HuH-7.5 (cell line): Measurements from ENCODE around the gene MYT1.
"Not testable (repeated sequence)": the region's sequence is repeated elsewhere in the genome, so short reads cannot be mapped to it uniquely, and the experiment has no call there.

Experiments used
- DNase-seq: peaks from one replicate; pipeline ENCODE4 v3.0.0; 2011; ENCODE audit warnings: low spot score

MYT1 gene

GRCh38 chr20:64169091-64169560 is 4.9 kb downstream of the MYT1 start:
- DNase-seq = no peak

GRCh38 chr20:64171211-64171610 is 7.0 kb downstream of the MYT1 start:
- DNase-seq = no peak

- no peak for DNase-seq
Measured at GRCh38 chr20:64173116-64173515, 8.9 kb downstream of the MYT1 start.

- DNase-seq = no peak
Measured at GRCh38 chr20:64176551-64176950, 12.3 kb downstream of the MYT1 start.

DNA sequence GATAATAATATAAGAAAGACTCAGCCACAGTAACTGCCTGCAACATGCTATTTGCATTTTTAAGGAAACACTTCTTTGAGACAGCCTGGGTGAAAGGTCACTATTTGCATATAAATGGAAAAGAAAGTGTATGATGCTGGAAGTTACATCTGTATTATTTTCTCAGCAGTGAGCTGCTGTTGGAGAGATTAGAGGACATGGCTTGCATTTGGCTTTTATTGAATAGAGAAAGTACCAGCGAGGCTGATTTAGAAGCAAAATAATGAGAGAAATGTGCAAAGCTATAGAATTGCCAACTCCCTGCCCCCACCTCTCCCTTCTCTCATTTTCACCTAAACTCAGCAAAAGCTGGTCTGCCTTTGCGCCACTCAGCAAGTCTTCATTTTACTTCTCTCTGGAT is 12.7 kb downstream of the MYT1 start:
- no peak for DNase-seq

GRCh38 chr20:64177384-64177783 is 13.1 kb downstream of the MYT1 start:
- DNase-seq = no peak

- no peak for DNase-seq
Measured at GRCh38 chr20:64177787-64178186, 13.5 kb downstream of the MYT1 start.

DNA sequence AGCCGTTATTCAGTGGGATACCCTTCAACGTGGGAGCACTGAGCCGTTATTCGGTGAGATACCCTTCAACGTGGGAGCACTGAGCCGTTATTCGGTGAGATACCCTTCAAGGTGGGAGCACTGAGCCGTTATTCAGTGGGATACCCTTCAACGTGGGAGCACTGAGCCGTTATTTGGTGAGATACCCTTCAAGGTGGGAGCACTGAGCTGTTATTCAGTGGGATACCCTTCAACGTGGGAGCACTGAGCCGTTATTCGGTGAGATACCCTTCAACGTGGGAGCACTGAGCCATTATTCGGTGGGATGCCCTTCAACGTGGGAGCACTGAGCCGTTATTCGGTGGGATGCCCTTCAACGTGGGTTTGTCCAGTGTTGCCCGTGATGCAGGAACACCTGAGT is 14.7 kb downstream of the MYT1 start:
- not testable (repeated sequence) for DNase-seq

GRCh38 chr20:64179805-64180204 is 15.6 kb downstream of the MYT1 start:
- DNase-seq = no peak

DNA sequence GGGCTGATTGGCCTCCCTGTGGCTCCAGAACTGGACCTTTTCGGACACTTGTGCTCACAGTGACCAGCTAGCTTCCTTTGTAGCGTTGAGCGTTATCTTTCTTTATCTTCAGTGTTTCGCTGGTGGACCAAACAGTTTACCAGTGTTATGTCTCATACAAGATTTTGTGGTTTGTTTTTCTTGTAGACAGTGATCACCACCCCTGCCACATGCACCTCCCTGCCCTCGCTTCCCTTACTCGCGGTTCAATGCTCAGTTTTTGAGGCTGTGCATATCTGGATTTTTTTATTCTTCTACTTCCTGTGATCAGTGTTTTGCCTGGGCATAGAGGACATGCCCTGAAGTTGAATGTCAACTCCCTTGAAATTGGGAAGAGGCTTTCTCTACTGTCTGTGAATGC is 16.4 kb downstream of the MYT1 start:
- no peak for DNase-seq

GRCh38 chr20:64181391-64181790 is 17.1 kb downstream of the MYT1 start:
- no peak for DNase-seq

- DNase-seq = no peak
Measured at GRCh38 chr20:64182146-64182865, 18.1 kb downstream of the MYT1 start.

- DNase-seq = no peak
Measured at GRCh38 chr20:64183313-64183712, 19.1 kb downstream of the MYT1 start.

DNA sequence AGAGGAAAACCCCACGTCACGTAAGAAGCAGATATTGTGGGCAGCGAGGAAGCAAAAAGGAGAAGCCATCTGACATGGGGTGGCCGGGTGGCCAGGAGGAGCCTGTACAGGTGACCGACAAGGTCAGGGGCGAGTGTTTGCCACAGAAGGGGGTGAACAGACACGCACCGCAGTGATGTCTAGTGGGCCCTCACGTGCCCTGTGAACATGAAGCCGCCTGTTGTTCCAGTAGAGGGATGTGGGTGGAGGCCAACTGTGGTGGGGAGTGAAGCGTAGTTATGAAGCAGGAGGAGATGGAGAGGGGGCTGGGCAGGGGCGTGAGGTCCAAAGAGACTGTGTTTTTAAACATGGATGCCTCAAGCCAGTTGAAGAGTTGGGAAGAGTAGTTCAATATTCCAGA is 20.5 kb downstream of the MYT1 start:
- DNase-seq = no peak

GRCh38 chr20:64185276-64185900 is 21.1 kb downstream of the MYT1 start:
- DNase-seq = no peak

- DNase-seq = no peak
Measured at GRCh38 chr20:64186071-64186598, 21.9 kb downstream of the MYT1 start.

- not testable (repeated sequence) for DNase-seq
Measured at GRCh38 chr20:64187213-64187612, 23.0 kb downstream of the MYT1 start.

DNA sequence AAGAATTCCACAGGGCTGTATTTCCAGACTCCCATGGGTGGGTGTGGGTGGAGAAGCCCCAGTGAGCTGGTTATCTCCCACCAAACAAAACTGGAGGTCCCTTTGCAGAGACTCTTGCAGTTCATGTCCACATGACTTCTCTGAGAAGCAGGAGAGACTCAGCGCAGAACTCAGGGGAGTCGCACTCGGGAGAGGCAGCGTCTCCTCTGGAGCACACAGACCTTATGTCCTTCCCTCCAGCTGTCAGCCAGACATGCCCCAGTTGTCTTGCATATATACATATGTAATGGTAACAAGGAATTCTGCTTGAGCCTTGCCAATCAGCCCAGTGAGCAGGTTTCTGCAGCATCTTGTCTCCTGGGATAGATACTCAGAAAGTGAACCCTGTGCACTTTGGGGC is 23.8 kb downstream of the MYT1 start:
- DNase-seq = no peak

GRCh38 chr20:64188682-64189529 is 24.7 kb downstream of the MYT1 start:
- peak; percentile 69 for DNase-seq

DNA sequence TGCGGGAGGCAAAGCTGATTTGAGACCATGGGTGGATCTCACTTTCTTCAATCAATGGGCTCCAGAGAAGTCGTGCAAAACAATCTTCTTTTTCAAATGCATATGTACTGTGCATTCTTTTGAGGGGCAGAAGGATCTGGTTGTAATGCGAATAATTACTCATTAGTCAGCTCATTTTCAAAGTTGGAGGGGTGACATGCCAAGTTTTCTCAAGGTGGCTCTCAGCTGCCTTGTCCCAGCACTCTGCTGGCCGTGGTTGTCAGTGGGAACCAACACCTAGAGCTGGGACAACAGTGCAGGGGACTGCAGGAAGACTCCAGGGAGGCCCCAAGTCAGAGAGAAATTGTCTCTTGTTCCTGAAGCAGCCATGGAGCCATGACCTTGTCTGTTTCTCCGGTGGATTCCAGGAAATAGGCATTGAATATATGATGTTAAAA is 25.3 kb downstream of the MYT1 start:
- DNase-seq = no peak

GRCh38 chr20:64189986-64190385 is 25.7 kb downstream of the MYT1 start:
- no peak for DNase-seq

- no peak for DNase-seq
Measured at GRCh38 chr20:64191002-64191401, 26.8 kb downstream of the MYT1 start.

GRCh38 chr20:64192406-64192805 is 28.2 kb downstream of the MYT1 start:
- no peak for DNase-seq
